Lung (tissue), 12 donors: Measurements from ENCODE around the gene NOS1. TPM values are rescaled to one million over a fixed set of nuclear protein-coding genes. Genes with fewer than 3 reads are reported as not detected.

Experiments
- ATAC-seq: fragments of 200-7000 bp; cut with Tn5 transposase; one replicate; pipeline ENCODE4 v1.9.1; 2020; ENCODE audit warnings: moderate number of reproducible peaks; ENCODE audit not compliant: insufficient read depth, low FRiP score
- DNase-seq, 3 donors: peaks; one replicate each; pipeline ENCODE4 v3.0.0-alpha.2; 2013 to 2017
- H3K27ac ChIP-seq, 2 donors: one replicate each; pipeline ENCODE4 v1.5.1; 2013; ENCODE audit warnings: mild to moderate bottlenecking in 2 of 2, moderate library complexity in 2 of 2, control low read depth in 1 of 2, inconsistent platforms in 1 of 2, low read depth in 1 of 2, low read length in 1 of 2
- H3K27me3 ChIP-seq, 3 donors: one replicate each; pipeline ENCODE4 v1.5.1; 2013; ENCODE audit warnings: low read length in 2 of 3; ENCODE audit not compliant: control insufficient read depth in 3 of 3, insufficient read depth in 3 of 3
- H3K36me3 ChIP-seq, 4 donors: one replicate each; pipeline ENCODE4 v1.5.1; 2013; ENCODE audit warnings: low read length in 4 of 4, mild to moderate bottlenecking in 1 of 4, moderate library complexity in 1 of 4; ENCODE audit not compliant: control insufficient read depth in 4 of 4, insufficient read depth in 4 of 4
- H3K4me1 ChIP-seq, 5 donors: one replicate each; pipeline ENCODE4 v1.5.1; 2013; ENCODE audit warnings: low read length in 5 of 5, mild to moderate bottlenecking in 2 of 5, moderate library complexity in 1 of 5; ENCODE audit not compliant: control insufficient read depth in 5 of 5, insufficient read depth in 5 of 5
- H3K4me3 ChIP-seq: one replicate; pipeline ENCODE4 v1.5.1; 2013; ENCODE audit warnings: mild to moderate bottlenecking, control low read depth, moderate library complexity
- H3K9ac ChIP-seq, 2 donors: one replicate each; pipeline ENCODE4 v1.5.1; 2013; ENCODE audit warnings: low read length in 2 of 2, control low read depth in 1 of 2; ENCODE audit not compliant: insufficient read depth in 1 of 2
- H3K9me3 ChIP-seq, 4 donors: one replicate each; pipeline ENCODE4 v1.5.1; 2013; ENCODE audit warnings: low read length in 3 of 4, mild to moderate bottlenecking in 1 of 4, moderate library complexity in 1 of 4; ENCODE audit not compliant: control insufficient read depth in 4 of 4, insufficient read depth in 3 of 4
- CTCF ChIP-seq: IDR thresholded peaks from 2 replicates; pipeline ENCODE4 v1.5.1; 2012; ENCODE audit warnings: mild to moderate bottlenecking; ENCODE audit errors: control extremely low read depth, extremely low read depth
- WGBS, 2 donors: extraction: QIAGEN DNeasy Blood & Tissue Kit; methylation state at CpG; one replicate each; pipeline ENCODE4 v1.1.7; 2013; 5-methylcytosine and 5-hydroxymethylcytosine counted together
- polyA plus RNA-seq, 2 donors: library from polyadenylated mRNA; stranded (reverse); fragments of 200-250 nt; gene quantifications; one replicate each; pipeline ENCODE4 v1.2.1, GENCODE V29; 2013
- total RNA-seq, 2 donors: library from RNA; depleted of rRNA in 1 of 2; stranded (reverse); fragments of >200 nt in 1 of 2; gene quantifications; one replicate each; pipeline ENCODE4 v1.2.1, GENCODE V29; 2014 to 2021
- donor health status: control.
- donor health status: control.
- donor health status: Bipolar disorder and iron deficiency.
- donor health status: healthy.
- donor health status: DM: yes; HTN: yes; CAD: no.

NOS1 gene
- total and polyA plus RNA-seq, 4 donors = 0.25 to 2.4 (median 0.74) TPM

GRCh38 chr12:117169548-117169947 lies 191.9 kb downstream of the NOS1 start:
- Histone ChIP-seq H3K4me1 (no peaks in the 10 kb centered on the region), H3K9me3 (no peaks in the 10 kb centered on the region), H3K9ac (no peak overlapping the region), H3K27ac (no peak overlapping the region), H3K27me3 (no peaks in the 10 kb centered on the region), H3K36me3 (peaks cover 40 to 67% (median 46%) of the 10 kb centered on the region in 4 donors), H3K4me3 (no peak overlapping the region)
- WGBS, 2 donors = 96 to 98% methylated on average over 3 of the region's 3 CpGs
- DNase-seq = no peak
- ATAC-seq = no peak
- TF ChIP-seq CTCF = no peak

GRCh38 chr12:117168976-117169375 lies 192.4 kb downstream of the NOS1 start:
- no peak overlapping the region for H3K9ac ChIP-seq
- no peaks in the 10 kb centered on the region for H3K27me3 ChIP-seq
- peaks cover 37 to 64% (median 40%) of the 10 kb centered on the region in 4 donors for H3K36me3 ChIP-seq
- no peak overlapping the region for H3K4me3 ChIP-seq
- WGBS, 2 donors = 67 to 82% methylated on average over 3 of the region's 3 CpGs
- H3K9me3 ChIP-seq = no peaks in the 10 kb centered on the region
- no peak for TF ChIP-seq CTCF
- DNase-seq = no peak
- no peaks in the 10 kb centered on the region for H3K4me1 ChIP-seq
- H3K27ac ChIP-seq = no peak overlapping the region
- ATAC-seq = no peak

- Histone ChIP-seq H3K36me3 (peaks cover 40 to 59% (median 41%) of the 10 kb centered on the region in 4 donors), H3K4me3 (no peak overlapping the region), H3K9me3 (no peaks in the 10 kb centered on the region), H3K4me1 (no peaks in the 10 kb centered on the region), H3K27me3 (no peaks in the 10 kb centered on the region), H3K27ac (no peak overlapping the region), H3K9ac (no peak overlapping the region)
- 86 to 92% methylated on average over 4 of the region's 4 CpGs for WGBS, 2 donors
- ATAC-seq = no peak
- DNase-seq = no peak
- TF ChIP-seq CTCF = no peak
These were observed 193.7 kb downstream of the NOS1 start for GRCh38 chr12:117167769-117168168.

GRCh38 chr12:117166107-117166506 lies 195.3 kb downstream of the NOS1 start:
- Histone ChIP-seq H3K9me3 (no peaks in the 10 kb centered on the region), H3K27ac (no peak overlapping the region), H3K36me3 (peaks cover 42 to 54% (median 46%) of the 10 kb centered on the region in 4 donors), H3K27me3 (no peaks in the 10 kb centered on the region), H3K4me1 (no peaks in the 10 kb centered on the region), H3K4me3 (no peak overlapping the region), H3K9ac (no peak overlapping the region)
- no peak for TF ChIP-seq CTCF
- DNase-seq (no peak), ATAC-seq (no peak)
- WGBS, 2 donors = 90 to 97% methylated on average over 4 of the region's 4 CpGs
